Suprapubic skin (tissue), 4 donors: ENCODE measurements around the gene PIK3R5.

ENCODE experiments used
- EP300 ChIP-seq: sonication (generic); formaldehyde crosslinking; IDR thresholded peaks from one replicate; pipeline ENCODE4 v1.6.1; 2017; ENCODE audit warnings: antibody characterized with exemption
- POLR2AphosphoS5 ChIP-seq, 3 donors: sonication (generic); formaldehyde crosslinking; IDR thresholded peaks; one replicate each; pipeline ENCODE4 v1.6.1; 2017; ENCODE audit warnings: antibody characterized with exemption in 3 of 3
- TF ChIP-seq, protein P1 (sequence below), 2 donors: fragments of 200-600 bp in 1 of 2; fragments of 450-650 bp in 1 of 2; sonication (generic) in 1 of 2; IDR thresholded peaks; one replicate each; pipeline ENCODE4 v1.5.1; 2016 to 2019; ENCODE audit warnings: antibody characterized with exemption in 2 of 2, mild to moderate bottlenecking in 1 of 2, moderate library complexity in 1 of 2

DNA sequence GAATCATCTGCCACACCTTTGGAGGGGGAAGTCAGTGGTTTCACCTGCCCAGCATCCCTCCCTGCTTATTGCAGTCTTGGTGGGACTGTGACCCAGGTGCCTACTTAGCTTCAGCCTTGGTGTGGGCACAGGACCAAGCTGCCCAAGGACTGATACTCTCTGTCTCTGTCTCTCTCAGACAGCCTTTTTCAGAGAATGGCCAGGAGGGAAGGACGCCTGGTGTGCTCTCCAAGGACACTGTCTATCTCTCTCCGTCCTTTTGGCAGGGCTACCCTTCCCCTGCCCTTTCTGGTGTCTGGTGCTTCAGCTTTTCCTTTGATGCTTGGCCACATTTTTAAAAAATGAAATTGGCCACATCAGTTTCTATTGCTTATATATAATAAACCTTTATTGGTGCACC, 117.6 kb downstream of the PIK3R5 start:
- TF ChIP-seq EP300 (no peak), POLR2AphosphoS5 (IDR thresholded peaks at IDR 0.05) (no peak)
- TF ChIP-seq, protein P1, sequence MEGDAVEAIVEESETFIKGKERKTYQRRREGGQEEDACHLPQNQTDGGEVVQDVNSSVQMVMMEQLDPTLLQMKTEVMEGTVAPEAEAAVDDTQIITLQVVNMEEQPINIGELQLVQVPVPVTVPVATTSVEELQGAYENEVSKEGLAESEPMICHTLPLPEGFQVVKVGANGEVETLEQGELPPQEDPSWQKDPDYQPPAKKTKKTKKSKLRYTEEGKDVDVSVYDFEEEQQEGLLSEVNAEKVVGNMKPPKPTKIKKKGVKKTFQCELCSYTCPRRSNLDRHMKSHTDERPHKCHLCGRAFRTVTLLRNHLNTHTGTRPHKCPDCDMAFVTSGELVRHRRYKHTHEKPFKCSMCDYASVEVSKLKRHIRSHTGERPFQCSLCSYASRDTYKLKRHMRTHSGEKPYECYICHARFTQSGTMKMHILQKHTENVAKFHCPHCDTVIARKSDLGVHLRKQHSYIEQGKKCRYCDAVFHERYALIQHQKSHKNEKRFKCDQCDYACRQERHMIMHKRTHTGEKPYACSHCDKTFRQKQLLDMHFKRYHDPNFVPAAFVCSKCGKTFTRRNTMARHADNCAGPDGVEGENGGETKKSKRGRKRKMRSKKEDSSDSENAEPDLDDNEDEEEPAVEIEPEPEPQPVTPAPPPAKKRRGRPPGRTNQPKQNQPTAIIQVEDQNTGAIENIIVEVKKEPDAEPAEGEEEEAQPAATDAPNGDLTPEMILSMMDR (IDR thresholded peaks at IDR 0.05), result no peak
